HG02642 (cell line): ENCODE results near the gene PLTP.
"Not testable (repeated sequence)": the region's sequence is repeated elsewhere in the genome, so short reads cannot be mapped to it uniquely, and the experiment has no call there.

Source experiments
- ATAC-seq: cut with Tn5 transposase; IDR thresholded peaks from one replicate; pipeline ENCODE4 v1.9.1; 2021; ENCODE audit warnings: mild to moderate bottlenecking; ENCODE audit not compliant: unreplicated experiment, poor library complexity

PLTP gene

GRCh38 chr20:45911486-45912343, at the start of gene PLTP:
Gene PLTP (minus strand): TSS chr20:45912155. CDS start chr20:45911452, 703 bp downstream.
- ATAC-seq = no peak

- ATAC-seq = no peak
These were observed 48.1 kb upstream of the PLTP start for GRCh38 chr20:45959956-45960630.

- ATAC-seq = no peak
These were observed 47.2 kb upstream of the PLTP start for GRCh38 chr20:45959126-45959525.

GRCh38 chr20:45958593-45958992, 46.6 kb upstream of the PLTP start:
- ATAC-seq = no peak

GRCh38 chr20:45957021-45957941, 45.3 kb upstream of the PLTP start:
- ATAC-seq = no peak

- ATAC-seq = not testable (repeated sequence)
These were observed 44.4 kb upstream of the PLTP start for GRCh38 chr20:45956326-45956725.

GRCh38 chr20:45953672-45954071, 41.7 kb upstream of the PLTP start:
- no peak for ATAC-seq

- ATAC-seq = no peak
These were observed 40.9 kb upstream of the PLTP start for GRCh38 chr20:45952861-45953260.

- no peak for ATAC-seq
These were observed 40.2 kb upstream of the PLTP start for GRCh38 chr20:45951925-45952834.

- ATAC-seq = no peak
These were observed 38.3 kb upstream of the PLTP start for GRCh38 chr20:45950330-45950646.

- ATAC-seq = no peak
These were observed 37.8 kb upstream of the PLTP start for GRCh38 chr20:45949542-45950329.

- ATAC-seq = no peak
These were observed 37.0 kb upstream of the PLTP start for GRCh38 chr20:45948742-45949541.

GRCh38 chr20:45948261-45948733, 36.3 kb upstream of the PLTP start:
- no peak for ATAC-seq

- no peak for ATAC-seq
These were observed 35.3 kb upstream of the PLTP start for GRCh38 chr20:45947110-45947866.

- ATAC-seq = no peak
These were observed 34.4 kb upstream of the PLTP start for GRCh38 chr20:45946149-45946970.

GRCh38 chr20:45945678-45946148, 33.8 kb upstream of the PLTP start:
- no peak for ATAC-seq
